HG03159 (cell line): ENCODE measurements around the gene COBL.

ENCODE experiments used
- ATAC-seq: cut with Tn5 transposase; IDR thresholded peaks from one replicate; pipeline ENCODE4 v1.9.1; 2021; ENCODE audit warnings: mild to moderate bottlenecking, moderate library complexity; ENCODE audit not compliant: unreplicated experiment

COBL gene

DNA sequence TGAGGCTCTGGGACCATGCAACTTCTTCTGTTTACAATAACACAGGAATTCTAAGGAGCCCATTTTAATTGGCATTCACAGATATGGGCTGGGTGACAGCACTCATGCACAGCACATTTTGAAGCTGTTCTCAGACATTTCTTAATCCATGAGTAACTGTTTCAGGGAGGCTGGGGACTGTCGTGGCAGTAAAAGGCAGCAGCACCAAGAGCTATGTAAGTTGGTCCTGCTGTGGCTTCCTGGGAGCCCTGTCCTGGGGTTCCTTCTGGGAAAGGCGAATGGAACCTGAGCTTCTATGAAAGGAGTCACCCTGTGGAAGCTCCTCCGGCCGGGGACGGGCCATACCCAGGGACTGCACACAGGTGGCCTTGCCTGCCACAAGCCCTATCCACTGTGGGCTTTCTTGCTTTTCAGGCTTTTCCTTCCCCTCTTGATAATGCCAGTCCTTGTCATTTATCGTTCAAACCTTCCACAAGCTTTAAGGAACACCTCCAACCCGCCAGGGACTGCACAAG, 40.5 kb downstream of the COBL start:
- no peak for ATAC-seq

DNA sequence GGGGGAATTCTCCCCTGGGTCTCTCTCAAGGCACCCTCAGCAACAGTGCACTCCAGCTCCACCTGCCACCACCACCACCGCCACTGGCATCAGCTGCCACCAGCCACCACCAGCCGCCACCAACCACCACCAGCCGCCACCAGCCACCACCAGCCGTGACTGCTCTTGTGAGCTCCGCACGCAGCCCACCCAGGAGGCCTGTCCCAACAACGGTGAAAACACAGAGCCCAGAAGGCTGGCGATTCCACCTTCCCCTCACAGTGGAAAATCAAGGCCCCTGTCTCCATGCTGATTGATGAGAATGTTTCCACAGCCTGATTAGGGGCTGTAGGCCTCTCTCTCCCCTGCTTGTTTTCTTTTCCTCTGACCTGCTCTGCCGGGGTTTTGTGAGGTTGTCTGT, 41.1 kb downstream of the COBL start:
- ATAC-seq: no peak

DNA sequence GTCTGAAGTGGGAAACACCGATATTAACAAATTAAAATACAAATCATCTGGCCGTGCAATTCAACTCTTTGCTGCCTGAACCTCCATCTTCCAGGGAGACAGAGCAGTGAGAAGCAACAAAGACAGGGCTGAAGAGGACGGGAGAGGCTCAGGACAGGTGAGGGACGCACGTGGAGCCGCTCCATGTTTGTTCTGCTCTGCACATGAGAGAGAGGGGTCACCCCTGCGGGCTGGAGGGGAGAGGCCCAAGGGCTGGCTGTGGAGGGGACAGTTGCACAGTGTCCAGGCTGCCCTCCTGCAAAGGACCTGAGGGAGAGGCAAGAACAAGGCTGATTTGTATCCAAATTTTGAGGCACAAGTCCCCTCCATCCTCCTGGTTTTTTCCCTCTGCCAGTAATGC, 41.7 kb downstream of the COBL start:
- ATAC-seq: no peak

DNA sequence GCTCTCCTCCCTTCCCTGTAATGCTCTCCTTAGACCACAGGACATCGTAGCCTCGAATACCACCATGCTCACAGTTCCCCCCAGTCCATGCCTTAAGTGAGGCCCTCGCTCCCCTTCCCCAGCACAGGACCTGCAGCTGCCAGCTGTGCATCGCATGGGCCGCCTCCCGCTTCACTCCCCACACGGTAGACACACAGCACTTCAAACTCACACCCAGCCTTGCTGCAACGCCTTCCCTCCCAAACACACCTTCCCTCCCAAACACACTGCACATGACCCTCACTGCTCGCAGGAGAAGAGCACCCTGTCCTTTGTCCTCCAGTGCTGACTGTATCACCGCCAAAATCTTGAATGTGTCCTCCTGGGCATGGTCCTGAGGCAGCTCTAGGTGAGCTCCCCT, 42.6 kb downstream of the COBL start:
- no peak for ATAC-seq

DNA sequence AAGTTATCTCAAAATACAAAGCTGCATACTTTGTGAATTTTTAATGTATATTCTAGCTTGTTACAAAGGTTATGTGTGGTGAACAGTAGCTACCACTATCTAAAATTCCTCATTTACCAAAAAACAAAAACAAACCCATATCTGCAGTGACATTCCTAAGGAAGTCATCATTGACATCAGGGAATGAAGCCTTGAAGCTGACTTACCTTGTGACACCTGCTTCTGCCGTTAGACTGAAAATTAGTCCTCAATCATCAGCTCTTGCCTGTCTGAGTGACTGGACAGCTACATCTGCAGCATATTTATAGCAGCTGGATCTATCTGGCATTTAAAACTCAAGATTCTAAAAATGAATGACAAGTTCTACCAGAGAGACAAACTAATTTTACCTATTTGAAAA, 43.2 kb downstream of the COBL start:
- ATAC-seq: no peak

DNA sequence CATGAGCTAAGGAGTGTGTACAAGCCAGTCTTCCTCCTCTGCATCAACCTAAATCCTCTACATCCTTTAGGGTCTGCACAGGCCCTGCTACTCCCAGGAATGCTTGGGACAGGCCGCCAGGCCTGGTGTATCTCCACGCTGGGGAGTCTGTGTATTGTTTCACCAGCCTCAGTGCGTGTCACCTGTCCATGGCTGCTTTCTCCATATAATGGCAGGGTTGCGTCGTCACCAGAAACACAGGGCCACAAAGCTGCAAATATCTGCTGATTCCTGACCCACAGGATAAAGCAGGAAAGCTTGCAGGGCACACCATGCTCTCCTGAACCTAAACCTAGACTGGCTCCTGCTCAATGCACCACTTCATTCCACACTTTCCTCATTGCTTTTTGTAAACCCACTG, 45.6 kb downstream of the COBL start:
- ATAC-seq: no peak

DNA sequence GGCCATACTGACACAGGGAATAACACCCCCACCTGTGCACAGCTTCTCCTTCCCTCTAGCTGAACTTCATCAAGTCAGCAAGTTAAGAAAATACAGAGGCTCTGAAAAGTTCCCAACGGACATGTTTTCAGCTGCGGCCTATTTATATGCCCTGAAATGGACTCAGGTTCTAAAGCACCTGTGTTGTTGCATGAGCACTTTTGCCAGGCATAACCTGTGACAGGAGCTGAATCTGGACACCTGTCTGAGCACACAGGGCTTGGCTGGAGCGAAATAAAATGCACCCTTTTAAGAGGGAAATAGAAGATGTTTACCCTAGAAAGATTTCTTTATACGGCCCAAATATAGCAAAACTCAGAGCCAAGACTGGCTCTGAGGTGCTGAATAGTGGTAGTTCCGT, 46.7 kb downstream of the COBL start:
- ATAC-seq: no peak

DNA sequence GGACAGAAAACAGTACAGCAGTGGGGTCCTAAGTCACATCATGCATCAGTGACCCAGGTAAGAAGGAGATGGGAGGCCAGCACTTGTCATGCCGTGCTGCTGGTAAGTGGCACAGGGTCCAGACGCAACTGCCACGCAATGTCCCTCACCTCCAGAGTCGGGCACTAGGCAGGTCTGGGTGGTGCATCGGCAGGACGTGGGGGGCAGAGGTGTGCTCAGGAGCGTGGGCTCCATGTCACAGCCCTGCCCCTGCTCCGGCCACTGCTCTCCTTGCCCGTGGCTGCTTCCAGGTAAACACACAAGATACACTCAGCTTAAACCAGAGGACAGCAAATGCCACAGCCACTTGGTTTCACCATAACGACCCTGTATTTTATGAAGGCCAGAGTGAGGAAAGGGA, 47.3 kb downstream of the COBL start:
- no peak for ATAC-seq

DNA sequence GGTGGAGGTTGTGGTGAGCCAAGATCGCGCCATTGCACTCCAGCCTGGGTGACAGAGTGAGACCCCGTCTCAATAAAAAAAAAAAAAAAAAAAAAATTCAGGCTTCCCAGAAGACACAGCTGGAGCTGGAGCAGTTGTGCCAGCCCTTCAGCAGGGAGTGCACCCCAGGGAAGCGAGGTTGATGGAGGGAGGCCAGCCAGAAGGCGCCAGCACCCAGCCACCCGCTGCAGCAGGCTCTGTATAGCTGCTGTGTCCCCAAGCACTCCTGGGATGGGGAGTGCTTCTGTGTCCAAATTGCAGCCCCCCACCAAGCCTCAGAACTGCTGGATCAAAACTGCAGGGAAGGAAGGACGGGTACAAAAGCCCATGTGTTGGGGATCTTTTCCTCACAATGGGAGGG, 47.8 kb downstream of the COBL start:
- ATAC-seq: no peak

DNA sequence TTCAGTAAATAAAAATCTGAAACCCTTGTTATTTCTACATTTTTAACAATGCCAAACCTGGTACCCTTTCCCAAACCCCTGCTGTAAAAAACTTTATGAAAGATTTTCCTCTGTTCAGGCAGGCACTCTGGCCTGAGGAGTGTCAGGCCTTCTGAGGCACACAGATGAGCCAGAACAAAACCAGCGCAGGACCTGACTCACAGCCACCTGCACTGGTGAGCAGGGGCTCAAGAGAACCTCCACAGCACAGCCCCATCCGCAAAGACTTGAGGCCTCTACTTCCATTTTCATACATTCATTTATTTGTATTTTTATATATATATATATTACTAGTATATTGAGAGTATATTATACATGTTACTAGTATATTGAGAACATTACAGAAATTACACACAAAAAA, 49.4 kb downstream of the COBL start:
- no peak for ATAC-seq

DNA sequence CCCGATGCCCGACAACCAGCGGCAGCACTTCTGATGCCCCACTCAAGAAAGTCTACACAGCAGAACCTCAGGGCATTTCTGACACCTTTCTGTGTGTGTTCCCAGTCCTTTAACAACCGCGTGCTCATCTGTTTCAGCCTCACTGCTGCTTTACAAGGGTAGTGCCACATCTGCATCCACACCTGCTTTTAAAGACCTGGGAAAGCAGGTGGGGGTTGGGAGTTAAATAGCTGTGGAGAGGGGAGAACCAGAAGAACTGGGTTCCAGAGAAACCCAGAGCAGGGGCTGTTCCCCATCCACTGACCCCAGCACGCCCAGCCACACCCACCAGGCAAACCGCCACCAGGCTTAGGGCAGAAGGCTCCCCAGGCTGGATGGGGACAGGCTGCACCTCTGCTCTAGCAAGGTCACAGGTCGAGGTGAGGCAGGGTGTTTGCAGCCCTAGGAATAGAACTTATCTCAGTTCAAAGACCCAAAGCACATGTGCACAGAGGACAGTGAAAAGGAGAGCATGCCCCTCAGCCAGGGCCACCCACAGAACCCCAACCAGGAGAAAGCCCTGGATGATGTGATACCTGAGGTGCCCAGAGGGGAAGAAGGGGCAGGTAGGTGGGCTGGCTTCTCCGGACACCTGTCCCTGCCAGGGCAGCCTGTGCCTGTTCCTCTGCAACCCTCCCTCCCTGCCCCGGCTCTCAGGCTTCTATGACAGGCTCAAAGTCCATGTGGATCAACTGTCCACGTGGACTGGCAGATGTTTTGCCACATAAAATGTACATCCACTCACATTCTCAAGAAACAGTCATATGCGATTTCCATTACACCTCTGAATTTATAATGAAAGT, 51.3 kb downstream of the COBL start:
- no peak for ATAC-seq

DNA sequence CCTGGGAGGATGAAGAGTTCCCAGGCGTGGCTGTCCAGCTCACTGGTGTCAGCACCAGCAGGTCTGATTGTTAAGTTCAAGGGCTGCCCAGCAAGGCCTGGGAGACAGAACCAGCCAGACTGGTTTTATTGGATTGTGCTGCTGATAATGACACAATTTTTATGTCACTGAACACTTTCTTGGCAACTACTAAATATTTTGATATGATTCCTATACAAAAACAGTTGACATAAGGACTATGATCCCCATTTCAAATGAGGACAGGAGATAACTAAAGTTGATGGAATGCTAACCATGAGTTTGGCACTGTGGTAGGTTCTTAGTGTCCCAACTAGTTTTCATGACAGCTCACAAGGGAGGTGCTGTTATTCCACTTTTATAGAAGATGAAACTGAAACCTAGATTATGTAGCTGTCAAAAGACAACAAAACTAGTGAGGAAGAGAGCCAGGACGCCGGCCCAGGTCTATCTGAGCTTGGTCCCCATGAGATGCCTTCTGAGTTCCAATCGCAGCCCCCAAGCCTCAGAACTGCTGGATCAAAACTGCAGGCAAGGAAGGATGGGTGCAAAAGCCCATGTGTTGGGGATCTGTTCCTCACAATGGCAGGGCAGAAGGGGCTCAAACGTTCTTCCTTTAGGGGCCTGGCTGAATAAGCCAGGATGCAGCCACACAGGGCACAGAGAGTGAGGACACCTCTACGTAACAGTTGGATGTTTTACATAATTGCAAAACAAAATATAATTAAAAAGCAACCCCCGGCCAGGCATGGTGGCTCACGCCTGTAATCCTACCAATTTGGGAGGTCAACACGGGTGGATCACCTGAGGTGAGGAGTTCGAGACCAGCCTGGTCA, 52.8 kb downstream of the COBL start:
- no peak for ATAC-seq

DNA sequence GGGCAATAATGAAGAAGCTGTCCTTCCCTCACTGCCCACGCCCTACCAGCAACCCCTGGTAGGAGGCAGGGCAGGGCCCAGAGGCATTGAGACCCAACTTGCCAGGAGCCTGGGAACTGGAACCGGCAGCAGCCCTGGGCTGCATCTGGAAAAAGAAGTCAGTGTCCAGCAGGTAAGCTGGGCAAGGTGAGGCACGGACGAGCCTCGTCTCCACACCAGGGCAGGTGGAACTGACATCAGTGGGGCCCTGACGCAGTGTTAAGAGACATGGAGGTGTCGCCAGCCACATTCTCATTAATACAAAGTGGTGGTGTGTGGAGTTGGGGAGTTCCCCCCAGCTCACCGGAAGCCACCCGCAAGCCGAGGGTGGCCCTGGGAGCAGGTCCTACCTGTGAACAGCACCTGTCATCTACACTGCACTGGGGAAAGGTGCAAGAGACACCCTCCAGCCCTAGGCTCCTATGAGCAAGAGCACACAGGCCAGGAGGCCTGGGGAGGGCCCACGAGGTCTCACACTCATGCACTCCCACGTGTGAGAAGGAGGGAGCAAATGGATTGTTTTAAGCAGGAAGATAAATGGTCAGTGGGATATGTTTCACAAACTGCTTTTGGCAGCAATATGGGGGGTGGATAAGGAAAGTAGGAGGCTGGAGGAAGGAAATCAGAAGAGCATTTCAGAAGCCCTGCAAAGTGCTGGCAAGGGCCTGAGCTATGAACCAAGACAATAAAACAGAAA, 53.6 kb downstream of the COBL start:
- no peak for ATAC-seq

DNA sequence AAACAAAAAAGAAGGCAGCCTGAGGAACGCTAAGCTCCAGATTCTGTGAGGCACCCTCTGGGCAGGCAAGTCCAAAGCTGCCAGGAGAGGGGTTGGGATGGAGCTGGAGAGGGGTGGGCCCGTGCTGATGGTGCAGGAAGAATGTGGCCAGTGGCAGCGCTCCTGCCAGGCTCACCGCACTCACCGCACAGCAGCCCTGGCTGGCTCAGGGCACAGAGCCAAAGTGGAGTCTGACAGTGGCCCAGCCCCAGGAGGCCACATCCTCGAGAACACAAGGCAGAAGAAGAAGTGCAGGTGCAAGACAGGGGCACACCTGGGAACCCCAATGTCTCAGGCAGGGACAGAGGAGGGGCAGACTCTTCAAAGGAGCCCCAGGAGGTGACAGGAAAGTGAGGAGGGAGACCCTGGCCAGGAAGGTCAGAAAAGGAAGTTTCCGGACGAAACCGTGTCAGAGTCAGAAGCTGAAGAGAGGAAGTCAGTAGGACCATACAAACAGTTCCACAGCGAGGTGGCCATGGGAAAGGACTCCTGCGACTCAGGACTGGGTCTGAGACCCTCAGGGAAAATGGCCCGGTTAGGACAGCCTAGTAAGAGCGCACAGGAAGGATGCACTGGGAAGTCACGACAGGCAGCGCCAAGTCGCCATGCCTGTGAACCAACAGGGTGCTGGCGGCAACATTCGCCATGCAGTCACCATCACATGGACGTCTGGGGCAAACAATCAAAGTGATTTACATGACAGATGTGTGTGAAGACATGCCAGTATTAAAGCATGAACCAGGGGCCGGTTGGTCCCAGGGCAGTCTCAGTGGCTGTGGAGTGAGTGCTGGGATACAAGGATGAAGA, 54.4 kb downstream of the COBL start:
- ATAC-seq: no peak

DNA sequence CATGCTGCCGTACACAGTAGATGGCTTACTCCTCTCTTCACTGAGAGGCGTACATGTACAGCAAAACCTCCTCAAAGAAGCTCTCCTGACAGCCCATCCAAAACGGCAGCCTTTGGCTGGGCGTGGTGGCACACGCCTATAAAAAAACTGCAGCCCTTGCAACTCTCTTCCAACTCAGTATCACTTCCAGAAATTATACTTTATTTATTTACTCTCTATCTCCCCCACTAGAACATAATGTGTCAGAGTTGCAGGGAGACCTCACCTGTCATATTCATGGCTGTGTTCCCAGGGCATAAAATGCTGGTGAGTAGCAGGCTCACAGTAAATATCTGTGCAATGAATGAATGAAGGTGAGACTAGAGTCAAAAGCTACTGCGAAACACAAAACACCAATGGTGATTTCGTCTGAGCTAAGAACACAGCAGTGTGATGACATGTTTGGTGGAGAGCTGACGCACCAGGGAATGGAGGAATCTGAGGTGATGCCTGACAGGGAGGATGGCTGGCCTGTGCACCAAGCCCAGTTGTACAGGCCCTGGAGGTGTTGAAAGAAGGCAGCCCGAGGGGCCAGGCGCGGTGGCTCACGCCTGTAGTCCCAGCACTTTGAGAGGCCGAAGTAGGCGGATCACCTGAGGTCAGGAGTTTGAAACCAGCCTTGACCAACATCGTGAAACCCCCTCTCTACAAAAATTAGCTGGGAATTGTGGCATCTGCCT, 55.3 kb downstream of the COBL start:
- no peak for ATAC-seq

DNA sequence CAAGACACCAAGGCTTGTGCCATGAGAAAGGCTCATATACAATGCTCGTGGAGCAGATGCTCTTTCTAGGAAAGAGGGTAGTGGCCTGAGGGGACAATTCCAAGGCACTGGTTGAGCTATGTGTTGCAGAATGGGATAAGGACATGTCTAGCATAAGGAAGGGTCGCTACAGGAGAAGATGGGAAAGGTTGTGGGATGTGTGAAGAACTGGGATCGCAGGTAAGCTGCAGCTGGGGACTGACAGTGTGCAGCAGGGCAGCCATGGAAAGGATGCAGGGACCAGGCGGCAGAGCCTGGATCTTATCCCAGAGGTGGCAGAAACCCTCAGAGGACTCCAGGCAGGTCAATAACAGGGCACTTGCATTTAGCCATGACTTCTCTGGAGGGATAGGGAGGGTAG, 56.1 kb downstream of the COBL start:
- ATAC-seq: no peak

DNA sequence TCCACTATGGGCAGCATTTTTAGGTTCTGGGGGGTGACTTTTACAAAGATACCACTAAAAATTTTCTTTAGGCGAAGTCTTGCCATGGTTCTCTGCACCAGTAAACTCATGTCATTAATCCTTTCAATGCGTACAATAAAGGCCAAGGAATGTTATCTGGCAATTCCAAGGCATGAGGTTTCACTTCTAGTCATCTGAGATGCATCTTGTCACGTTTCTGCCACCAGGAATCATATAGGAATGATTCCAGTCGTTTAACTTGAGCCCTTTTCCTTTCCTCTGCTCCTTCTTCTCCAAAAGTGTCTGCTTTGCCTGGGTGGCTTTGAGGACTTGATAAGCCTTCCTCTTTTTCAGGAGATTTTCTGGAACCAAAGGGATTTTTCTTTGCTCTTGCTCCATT, 56.8 kb downstream of the COBL start:
- no peak for ATAC-seq

DNA sequence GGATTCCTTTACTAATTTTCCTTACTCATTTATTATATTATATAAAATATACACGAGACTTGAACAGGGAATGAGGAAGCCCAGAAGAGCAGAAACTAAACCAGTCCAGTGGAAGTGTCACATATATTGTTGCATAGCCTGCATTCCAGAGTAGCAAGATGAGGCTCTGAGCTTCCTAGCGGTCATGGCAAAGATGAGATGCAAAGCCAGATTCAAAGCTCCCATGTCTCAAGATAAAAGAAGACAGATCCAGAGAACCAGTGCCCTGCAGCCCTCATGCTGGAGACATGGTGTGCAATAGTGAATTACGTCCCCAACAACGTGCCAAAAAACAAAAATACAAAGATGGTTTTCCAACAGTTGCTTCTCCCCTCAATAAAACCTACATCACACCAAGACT, 59.7 kb downstream of the COBL start:
- ATAC-seq: no peak

DNA sequence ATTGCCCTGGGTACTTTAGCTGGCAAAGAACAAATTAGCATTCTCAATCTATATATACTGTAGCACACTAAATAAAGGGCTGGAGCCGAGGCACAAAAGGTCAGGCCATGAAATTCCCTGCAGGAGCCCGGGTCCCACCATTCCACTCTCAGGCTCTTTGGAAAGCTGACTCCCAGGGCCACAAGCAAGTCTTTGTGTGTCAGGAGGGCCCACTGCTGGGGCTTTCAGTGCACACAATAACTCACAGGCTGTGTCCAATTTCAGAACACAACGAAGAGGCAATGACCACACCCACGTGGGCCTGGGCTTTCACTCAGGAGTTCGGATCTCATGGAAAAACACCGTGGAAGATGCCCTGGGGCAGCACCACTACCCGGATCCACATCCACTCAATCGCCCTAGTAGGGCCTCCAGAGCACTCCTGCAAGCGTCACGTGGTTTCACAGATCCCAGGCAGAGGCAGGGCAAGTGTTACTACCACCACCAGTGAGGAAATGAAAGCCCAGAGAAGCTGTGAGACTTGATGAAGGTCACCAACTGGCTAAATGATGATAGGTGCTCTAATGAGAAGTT, 60.3 kb downstream of the COBL start:
- no peak for ATAC-seq
